Ovary (tissue), 3 donors: Measurements from ENCODE around the gene PTPRG.

Experiments
- EP300 ChIP-seq: sonication (generic); formaldehyde crosslinking; IDR thresholded peaks from one replicate; pipeline ENCODE4 v1.6.1; 2017; ENCODE audit warnings: antibody characterized with exemption
- POLR2A ChIP-seq: fragments of 450-650 bp; IDR thresholded peaks from one replicate; pipeline ENCODE4 v1.6.1; 2017; ENCODE audit warnings: antibody characterized with exemption, mild to moderate bottlenecking, moderate library complexity
- TF ChIP-seq, protein P1 (sequence below), 3 donors: fragments of 450-650 bp in 2 of 3; fragments of 200-600 bp in 1 of 3; IDR thresholded peaks; one replicate each; pipeline versions ENCODE4 v1.5.1 to v1.8.0; 2016 to 2022; ENCODE audit warnings: antibody characterized with exemption in 3 of 3, mild to moderate bottlenecking in 1 of 3
- donor health status: DM: no; HTN: no; CAD: no.

DNA sequence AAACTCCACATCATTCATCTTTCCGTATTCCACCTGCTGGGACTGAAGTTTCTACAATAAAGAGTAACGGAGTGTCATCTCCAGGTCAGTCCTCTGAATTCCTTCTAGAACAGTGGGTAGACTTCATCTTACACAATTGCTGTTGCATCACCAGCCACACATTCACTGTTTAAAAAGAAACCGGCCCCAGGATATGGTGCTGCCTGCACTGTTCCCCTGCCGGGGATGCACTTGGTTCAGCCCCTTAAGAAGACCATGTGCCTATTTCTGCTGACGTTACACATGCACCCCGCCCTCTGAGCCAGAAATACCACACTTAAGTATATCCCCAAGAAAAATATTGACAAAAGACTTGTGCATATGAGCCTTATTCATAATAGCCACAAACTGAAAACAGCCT lies 578.6 kb downstream of the PTPRG start:
- TF ChIP-seq POLR2A (no peak), EP300 (no peak)
- TF ChIP-seq, protein P1, sequence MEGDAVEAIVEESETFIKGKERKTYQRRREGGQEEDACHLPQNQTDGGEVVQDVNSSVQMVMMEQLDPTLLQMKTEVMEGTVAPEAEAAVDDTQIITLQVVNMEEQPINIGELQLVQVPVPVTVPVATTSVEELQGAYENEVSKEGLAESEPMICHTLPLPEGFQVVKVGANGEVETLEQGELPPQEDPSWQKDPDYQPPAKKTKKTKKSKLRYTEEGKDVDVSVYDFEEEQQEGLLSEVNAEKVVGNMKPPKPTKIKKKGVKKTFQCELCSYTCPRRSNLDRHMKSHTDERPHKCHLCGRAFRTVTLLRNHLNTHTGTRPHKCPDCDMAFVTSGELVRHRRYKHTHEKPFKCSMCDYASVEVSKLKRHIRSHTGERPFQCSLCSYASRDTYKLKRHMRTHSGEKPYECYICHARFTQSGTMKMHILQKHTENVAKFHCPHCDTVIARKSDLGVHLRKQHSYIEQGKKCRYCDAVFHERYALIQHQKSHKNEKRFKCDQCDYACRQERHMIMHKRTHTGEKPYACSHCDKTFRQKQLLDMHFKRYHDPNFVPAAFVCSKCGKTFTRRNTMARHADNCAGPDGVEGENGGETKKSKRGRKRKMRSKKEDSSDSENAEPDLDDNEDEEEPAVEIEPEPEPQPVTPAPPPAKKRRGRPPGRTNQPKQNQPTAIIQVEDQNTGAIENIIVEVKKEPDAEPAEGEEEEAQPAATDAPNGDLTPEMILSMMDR (IDR thresholded peaks at IDR 0.05): no peak
